ENCODE data around the gene PDZK1IP1. TPM values are rescaled to one million over a fixed set of nuclear protein-coding genes. Genes with fewer than 3 reads are reported as not detected.

Gene PDZK1IP1
- polyA plus RNA-seq, 1 experiment: not detected

GRCh38 chr1:47219001-47219400 lies 29.2 kb upstream of the PDZK1IP1 start:
- no peak for DNase-seq (ENCODE audit: low read depth, low spot score)
- CTCF ChIA-PET: no interaction called here
- H3K27ac ChIP-seq (ENCODE audit: low read depth, low read length): no peak overlapping the region
- no peak for TF ChIP-seq CTCF (IDR thresholded peaks at IDR 0.05; ENCODE audit: low read depth, low read length)
- peaks cover 50% of the 10 kb centered on the region for H3K27me3 ChIP-seq (ENCODE audit: control insufficient read depth, insufficient read depth, low read length)
- H3K9me3 ChIP-seq (ENCODE audit: control insufficient read depth, insufficient read depth, low read length): no peaks in the 10 kb centered on the region
- POLR2A ChIA-PET: no interaction called here
- H3K4me3 ChIP-seq (ENCODE audit: low read depth, low read length): no peak overlapping the region

GRCh38 chr1:47216278-47217059 lies 26.6 kb upstream of the PDZK1IP1 start:
- H3K9me3 ChIP-seq (ENCODE audit: control insufficient read depth, insufficient read depth, low read length): no peaks in the 10 kb centered on the region
- no peak for DNase-seq (ENCODE audit: low read depth, low spot score)
- ChIA-PET CTCF (no interaction called here), POLR2A (no interaction called here)
- no peak for TF ChIP-seq CTCF (IDR thresholded peaks at IDR 0.05; ENCODE audit: low read depth, low read length)
- H3K27me3 ChIP-seq (ENCODE audit: control insufficient read depth, insufficient read depth, low read length): peaks cover 33% of the 10 kb centered on the region
- H3K27ac ChIP-seq (ENCODE audit: low read depth, low read length): no peak overlapping the region
- no peak overlapping the region for H3K4me3 ChIP-seq (ENCODE audit: low read depth, low read length)

- Histone ChIP-seq H3K27me3 (ENCODE audit: control insufficient read depth, insufficient read depth, low read length) (peaks cover 25% of the 10 kb centered on the region), H3K27ac (ENCODE audit: low read depth, low read length) (no peak overlapping the region), H3K9me3 (ENCODE audit: control insufficient read depth, insufficient read depth, low read length) (no peaks in the 10 kb centered on the region), H3K4me3 (ENCODE audit: low read depth, low read length) (no peak overlapping the region)
- POLR2A ChIA-PET: no interaction called here
- CTCF ChIA-PET: no interaction called here
- no peak for TF ChIP-seq CTCF (IDR thresholded peaks at IDR 0.05; ENCODE audit: low read depth, low read length)
- no peak for DNase-seq (ENCODE audit: low read depth, low spot score)
Observed at GRCh38 chr1:47215713-47216112, 25.9 kb upstream of the PDZK1IP1 start.

- Histone ChIP-seq H3K4me3 (ENCODE audit: low read depth, low read length) (no peak overlapping the region), H3K27me3 (ENCODE audit: control insufficient read depth, insufficient read depth, low read length) (peaks cover 25% of the 10 kb centered on the region), H3K9me3 (ENCODE audit: control insufficient read depth, insufficient read depth, low read length) (no peaks in the 10 kb centered on the region), H3K27ac (ENCODE audit: low read depth, low read length) (no peak overlapping the region)
- TF ChIP-seq CTCF (IDR thresholded peaks at IDR 0.05; ENCODE audit: low read depth, low read length): no peak
- ChIA-PET CTCF (interaction anchor here (0.9 to 1.3 kb wide), 2 partner anchors 22 to 36 kb away, joined by 3 to 5 read pairs; no protein-coding TSS in a partner anchor), POLR2A (no interaction called here)
- no peak for DNase-seq (ENCODE audit: low read depth, low spot score)
Observed at GRCh38 chr1:47214549-47214948, 24.7 kb upstream of the PDZK1IP1 start.

- H3K27me3 ChIP-seq (ENCODE audit: control insufficient read depth, insufficient read depth, low read length): peaks cover 20% of the 10 kb centered on the region
- ChIA-PET CTCF (interaction anchor here (1.8 to 2.3 kb wide), 2 partner anchors 20 to 22 kb away, joined by 4 to 5 read pairs; no protein-coding TSS in a partner anchor), POLR2A (interaction anchor here (0.5 kb wide), 1 partner anchor 29 kb away, joined by 3 read pairs; no protein-coding TSS in a partner anchor)
- no peaks in the 10 kb centered on the region for H3K9me3 ChIP-seq (ENCODE audit: control insufficient read depth, insufficient read depth, low read length)
- no peak overlapping the region for H3K27ac ChIP-seq (ENCODE audit: low read depth, low read length)
- DNase-seq (ENCODE audit: low read depth, low spot score): no peak
- TF ChIP-seq CTCF (IDR thresholded peaks at IDR 0.05; ENCODE audit: low read depth, low read length): no peak
- no peak overlapping the region for H3K4me3 ChIP-seq (ENCODE audit: low read depth, low read length)
Observed at GRCh38 chr1:47213230-47213963, 23.6 kb upstream of the PDZK1IP1 start.
